Measurements from ENCODE around the gene KLK13. TPM values are rescaled to one million over a fixed set of nuclear protein-coding genes. Genes with fewer than 3 reads are reported as not detected.

KLK13 gene
- total and polyA plus RNA-seq, 7 donors = 0.58 to 0.60 TPM; not detected in 5

GRCh38 chr19:51036519-51036918, 28.4 kb downstream of the KLK13 start:
- Histone ChIP-seq H3K4me3 (no peak overlapping the region), H3K27ac (no peak overlapping the region), H3K36me3 (no peaks in the 10 kb centered on the region), H3K9me3 (no peaks in the 10 kb centered on the region), H3K4me1 (no peaks in the 10 kb centered on the region), H3K27me3 (peaks cover 0 to 21% (median 0%) of the 10 kb centered on the region in 3 donors)
- intact Hi-C loops (cut with DNase I) = no loop called here
- WGBS, 2 donors = 45 to 53% methylated on average over 9 of the region's 9 CpGs
- TF ChIP-seq POLR2A (IDR thresholded peaks at IDR 0.05) = no peak
- TF ChIP-seq, protein P1, sequence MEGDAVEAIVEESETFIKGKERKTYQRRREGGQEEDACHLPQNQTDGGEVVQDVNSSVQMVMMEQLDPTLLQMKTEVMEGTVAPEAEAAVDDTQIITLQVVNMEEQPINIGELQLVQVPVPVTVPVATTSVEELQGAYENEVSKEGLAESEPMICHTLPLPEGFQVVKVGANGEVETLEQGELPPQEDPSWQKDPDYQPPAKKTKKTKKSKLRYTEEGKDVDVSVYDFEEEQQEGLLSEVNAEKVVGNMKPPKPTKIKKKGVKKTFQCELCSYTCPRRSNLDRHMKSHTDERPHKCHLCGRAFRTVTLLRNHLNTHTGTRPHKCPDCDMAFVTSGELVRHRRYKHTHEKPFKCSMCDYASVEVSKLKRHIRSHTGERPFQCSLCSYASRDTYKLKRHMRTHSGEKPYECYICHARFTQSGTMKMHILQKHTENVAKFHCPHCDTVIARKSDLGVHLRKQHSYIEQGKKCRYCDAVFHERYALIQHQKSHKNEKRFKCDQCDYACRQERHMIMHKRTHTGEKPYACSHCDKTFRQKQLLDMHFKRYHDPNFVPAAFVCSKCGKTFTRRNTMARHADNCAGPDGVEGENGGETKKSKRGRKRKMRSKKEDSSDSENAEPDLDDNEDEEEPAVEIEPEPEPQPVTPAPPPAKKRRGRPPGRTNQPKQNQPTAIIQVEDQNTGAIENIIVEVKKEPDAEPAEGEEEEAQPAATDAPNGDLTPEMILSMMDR (IDR thresholded peaks at IDR 0.05) = no peak
- TF ChIP-seq POLR2AphosphoS5 (IDR thresholded peaks at IDR 0.05) = no peak
- TF ChIP-seq EP300 (IDR thresholded peaks at IDR 0.05) = no peak
- peak; percentile 8 for DNase-seq

DNA sequence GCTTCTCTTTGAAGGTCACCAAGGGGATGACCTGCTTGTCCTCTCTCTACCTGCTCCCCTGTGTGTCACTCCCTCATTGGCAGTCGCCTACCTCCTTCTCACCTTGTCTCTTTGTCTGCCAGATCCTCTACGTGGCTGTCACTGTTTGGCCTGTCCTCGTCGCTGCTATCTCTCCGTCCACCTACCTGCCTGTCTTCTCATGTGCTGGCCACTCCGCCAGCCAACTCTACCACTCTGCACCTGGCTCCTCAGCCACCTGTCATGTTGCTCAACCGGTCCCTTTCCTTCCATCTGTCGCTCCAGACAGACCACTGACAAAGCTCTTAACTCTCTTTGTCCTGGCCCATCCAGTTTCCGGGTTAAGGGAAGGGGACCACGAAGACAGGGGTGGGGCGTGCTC, 30.2 kb downstream of the KLK13 start, which contains the start of gene KLK12:
TSS of gene KLK12 (minus strand) at position 299 of the 400 bp plus-strand sequence. CDS start 381 bp downstream, outside the sequence.
- no peaks in the 10 kb centered on the region for H3K4me1 ChIP-seq
- intact Hi-C loops (cut with DNase I) = no loop called here
- no peak within 1 kb of the TSS for H3K4me3 ChIP-seq
- no peak for DNase-seq
- no peaks in the 10 kb centered on the region for H3K36me3 ChIP-seq
- no peaks in the 10 kb centered on the region for H3K9me3 ChIP-seq
- H3K27ac ChIP-seq = no peak within 1 kb of the TSS
- 33 to 44% methylated on average over 11 of the region's 11 CpGs for WGBS, 2 donors
- no peak for TF ChIP-seq EP300 (IDR thresholded peaks at IDR 0.05)
- no peak for TF ChIP-seq POLR2AphosphoS5 (IDR thresholded peaks at IDR 0.05)
- TF ChIP-seq, protein P1 (IDR thresholded peaks at IDR 0.05) = no peak
- TF ChIP-seq POLR2A (IDR thresholded peaks at IDR 0.05) = no peak
- H3K27me3 ChIP-seq = peaks cover 0 to 22% (median 0%) of the 10 kb centered on the region in 3 donors

DNA sequence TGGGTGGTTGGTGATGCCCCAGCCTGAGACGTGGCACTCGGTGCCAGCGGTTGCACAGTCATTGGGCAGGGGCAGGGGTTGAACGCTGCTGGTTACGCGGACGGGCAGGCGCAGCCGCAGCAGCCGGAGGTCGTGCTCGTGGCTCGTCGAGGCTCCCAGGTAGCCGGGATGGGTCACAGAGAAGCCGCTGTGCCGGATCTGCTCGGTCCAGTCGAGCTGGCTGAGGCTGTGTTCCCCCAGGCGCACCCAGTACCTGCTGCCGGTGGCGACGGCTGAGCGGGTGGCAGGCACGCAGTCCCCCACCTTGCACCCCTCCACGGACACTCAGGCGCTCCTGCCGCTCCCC, 33.0 kb downstream of the KLK13 start:
- Histone ChIP-seq H3K4me1 (no peaks in the 10 kb centered on the region), H3K9me3 (no peaks in the 10 kb centered on the region), H3K27ac (no peak overlapping the region), H3K27me3 (peaks cover 0 to 44% (median 0%) of the 10 kb centered on the region in 3 donors), H3K4me3 (no peak overlapping the region), H3K36me3 (no peaks in the 10 kb centered on the region)
- intact Hi-C loops (cut with DNase I) = no loop called here
- no peak for TF ChIP-seq POLR2A (IDR thresholded peaks at IDR 0.05)
- TF ChIP-seq POLR2AphosphoS5 (IDR thresholded peaks at IDR 0.05) = no peak
- no peak for TF ChIP-seq EP300 (IDR thresholded peaks at IDR 0.05)
- TF ChIP-seq, protein P1 (IDR thresholded peaks at IDR 0.05) = no peak
- peak; percentile 38 for DNase-seq
- WGBS, 2 donors = 92% methylated on average over 28 of the region's 28 CpGs

GRCh38 chr19:51031220-51031879, 33.5 kb downstream of the KLK13 start:
- WGBS, 2 donors = 82 to 91% methylated on average over 7 of the region's 7 CpGs
- no peak for TF ChIP-seq POLR2AphosphoS5 (IDR thresholded peaks at IDR 0.05)
- TF ChIP-seq POLR2A (IDR thresholded peaks at IDR 0.05) = no peak
- no peak for TF ChIP-seq EP300 (IDR thresholded peaks at IDR 0.05)
- TF ChIP-seq, protein P1 (IDR thresholded peaks at IDR 0.05) = no peak
- H3K27me3 ChIP-seq = peaks cover 0 to 50% (median 1%) of the 10 kb centered on the region in 3 donors
- no peak overlapping the region for H3K4me3 ChIP-seq
- H3K36me3 ChIP-seq = no peaks in the 10 kb centered on the region
- intact Hi-C loops (cut with DNase I) = no loop called here
- H3K27ac ChIP-seq = no peak overlapping the region
- no peaks in the 10 kb centered on the region for H3K9me3 ChIP-seq
- peak; percentile 29 for DNase-seq
- H3K4me1 ChIP-seq = no peaks in the 10 kb centered on the region

Measured in sigmoid colon (tissue), 7 donors.